SJCRH30 (cell line): Measurements from ENCODE around the gene DRC1. TPM values are rescaled to one million over a fixed set of nuclear protein-coding genes. Genes with fewer than 3 reads are reported as not detected.

Experiments
- DNase-seq, 2 experiments: peaks; one replicate each; pipeline ENCODE4 v3.0.0-alpha.2; 2015 to 2020
- H3K27ac ChIP-seq: fragments of 250-450 bp; sonication (Bioruptor Pico); 2 replicates; pipeline ENCODE4 v1.5.1; 2020; ENCODE audit warnings: mild to moderate bottlenecking, moderate library complexity
- H3K27me3 ChIP-seq: fragments of 250-450 bp; sonication (Bioruptor Pico); 2 replicates; pipeline ENCODE4 v1.5.1; 2020; ENCODE audit warnings: mild to moderate bottlenecking, moderate library complexity
- H3K36me3 ChIP-seq: fragments of 250-450 bp; sonication (Bioruptor Pico); 2 replicates; pipeline ENCODE4 v1.5.1; 2020; ENCODE audit warnings: mild to moderate bottlenecking, moderate library complexity
- H3K4me1 ChIP-seq: fragments of 250-450 bp; sonication (Bioruptor Pico); 2 replicates; pipeline ENCODE4 v1.5.1; 2020; ENCODE audit warnings: mild to moderate bottlenecking, moderate library complexity
- H3K4me3 ChIP-seq: fragments of 250-450 bp; sonication (Bioruptor Pico); 2 replicates; pipeline ENCODE4 v1.5.1; 2020; ENCODE audit warnings: mild to moderate bottlenecking, moderate library complexity
- H3K9me3 ChIP-seq: fragments of 250-450 bp; sonication (Bioruptor Pico); replicated peaks from 2 replicates; pipeline ENCODE4 v1.5.1; 2020; ENCODE audit warnings: mild to moderate bottlenecking, moderate library complexity
- total RNA-seq: library from RNA; depleted of rRNA; stranded (reverse); fragments of >200 nt; shearing (Covaris generic); gene quantifications from 2 replicates; pipeline ENCODE4 v1.2.3, GENCODE V29; 2014

DRC1 gene
- total RNA-seq, 1 experiment from 2014 or later = 0.24 TPM

DNA sequence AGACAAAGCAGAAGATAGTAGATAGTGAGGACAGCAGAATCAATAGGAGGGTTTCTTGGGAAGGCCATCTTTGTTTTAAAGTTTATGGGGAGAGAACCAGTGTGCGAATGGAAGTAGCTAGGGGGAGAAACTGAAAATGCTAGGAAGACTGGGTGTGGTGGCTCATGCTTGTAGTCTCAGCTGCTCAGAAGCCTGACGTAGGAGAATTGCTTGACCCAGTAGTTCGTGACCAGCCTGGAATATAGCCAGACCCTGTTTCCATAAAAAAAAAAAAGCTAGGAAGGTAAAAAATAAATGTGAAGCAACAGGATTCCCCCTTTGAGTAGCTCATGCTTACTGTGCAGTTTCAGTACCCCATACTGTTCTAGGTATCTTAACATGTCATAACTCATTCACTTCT, 19.2 kb upstream of the DRC1 start:
- no peaks in the 10 kb centered on the region for H3K27me3 ChIP-seq
- no peaks in the 10 kb centered on the region for H3K4me1 ChIP-seq
- no peak for DNase-seq
- H3K27ac ChIP-seq = no peak overlapping the region
- H3K9me3 ChIP-seq = no peaks in the 10 kb centered on the region
- no peak overlapping the region for H3K4me3 ChIP-seq
- peaks cover 67% of the 10 kb centered on the region for H3K36me3 ChIP-seq

DNA sequence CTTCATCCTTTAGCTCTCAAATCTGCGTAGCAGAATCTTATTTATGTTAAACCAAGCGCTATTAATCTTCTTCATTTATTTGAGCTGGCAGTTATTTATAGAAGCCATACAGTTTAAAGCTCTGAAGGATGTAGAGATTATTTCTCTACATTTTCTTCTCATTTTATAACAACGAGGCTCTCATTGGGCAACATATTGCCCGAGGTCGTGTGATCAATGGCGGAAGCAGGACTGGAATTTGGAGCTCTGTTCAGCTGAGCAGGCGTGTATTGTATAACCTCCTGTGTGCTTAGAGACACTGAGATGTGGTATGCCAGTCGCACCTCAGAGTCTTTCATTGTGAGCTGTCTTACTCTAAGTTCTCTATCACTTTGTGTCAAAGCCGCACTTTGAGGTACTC, 17.5 kb upstream of the DRC1 start:
- H3K27ac ChIP-seq = no peak overlapping the region
- H3K36me3 ChIP-seq = peaks cover 72% of the 10 kb centered on the region
- DNase-seq = no peak
- no peaks in the 10 kb centered on the region for H3K9me3 ChIP-seq
- no peaks in the 10 kb centered on the region for H3K4me1 ChIP-seq
- no peak overlapping the region for H3K4me3 ChIP-seq
- no peaks in the 10 kb centered on the region for H3K27me3 ChIP-seq

DNA sequence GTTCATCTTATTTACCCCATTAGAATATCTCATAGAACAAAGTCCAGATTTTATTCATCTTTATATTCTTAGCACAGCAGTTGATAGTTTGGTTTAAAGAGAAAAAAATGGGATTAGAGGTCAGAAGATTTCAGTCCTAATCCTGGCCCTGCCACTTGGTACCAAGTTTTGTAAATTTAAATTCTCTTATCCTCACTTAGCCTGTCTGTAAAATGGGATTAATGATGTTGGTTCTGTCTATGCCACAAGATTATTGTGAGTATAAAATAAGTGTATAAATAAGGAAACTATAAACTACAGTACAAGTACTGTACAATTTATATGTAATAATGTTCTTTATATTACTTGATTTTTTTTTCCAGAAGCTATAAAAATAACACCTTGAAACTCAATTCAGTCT, 17.1 kb upstream of the DRC1 start:
- no peaks in the 10 kb centered on the region for H3K27me3 ChIP-seq
- no peak overlapping the region for H3K4me3 ChIP-seq
- no peak overlapping the region for H3K27ac ChIP-seq
- no peaks in the 10 kb centered on the region for H3K4me1 ChIP-seq
- H3K36me3 ChIP-seq = peaks cover 76% of the 10 kb centered on the region
- no peaks in the 10 kb centered on the region for H3K9me3 ChIP-seq
- no peak for DNase-seq

DNA sequence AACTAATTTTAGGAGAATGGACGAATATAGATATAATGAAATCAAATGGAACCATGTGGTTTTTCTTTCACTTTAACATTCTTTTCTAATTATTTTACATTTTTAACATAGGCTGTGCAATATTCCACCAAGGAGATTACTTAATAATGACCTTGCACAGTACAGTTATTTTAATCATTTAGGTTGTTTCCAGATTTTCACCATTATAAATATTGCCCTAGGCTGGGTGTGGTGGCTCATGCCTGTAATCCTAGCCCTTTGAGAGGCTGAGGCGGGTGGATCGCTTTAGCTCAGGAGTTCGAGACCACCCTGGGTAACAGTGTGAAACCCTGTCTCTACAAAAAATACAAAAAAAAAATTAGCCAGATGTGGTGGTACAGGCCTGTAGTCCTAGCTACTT, 14.5 kb upstream of the DRC1 start:
- H3K9me3 ChIP-seq = no peaks in the 10 kb centered on the region
- peaks cover 67% of the 10 kb centered on the region for H3K36me3 ChIP-seq
- H3K4me1 ChIP-seq = no peaks in the 10 kb centered on the region
- H3K27ac ChIP-seq = no peak overlapping the region
- no peaks in the 10 kb centered on the region for H3K27me3 ChIP-seq
- H3K4me3 ChIP-seq = no peak overlapping the region
- DNase-seq = no peak

DNA sequence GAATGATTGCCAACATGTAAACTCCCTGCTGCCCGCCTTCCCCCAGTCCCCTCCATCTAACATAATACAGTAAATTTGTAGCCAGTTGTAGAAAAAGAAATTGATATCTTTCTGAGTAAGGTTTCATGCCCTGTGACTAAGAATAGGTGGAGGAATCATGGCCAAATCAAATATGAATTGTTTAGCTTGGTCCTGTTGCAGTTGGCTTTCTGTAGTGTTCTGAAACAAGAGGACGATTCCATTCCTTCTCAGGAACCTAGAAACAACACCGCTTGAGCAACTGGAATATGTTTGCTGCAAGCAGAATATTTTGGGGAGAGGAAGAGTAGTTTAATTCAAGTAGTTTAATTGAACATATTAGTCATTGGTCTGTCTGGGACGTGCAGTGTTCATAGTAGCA, 7.0 kb upstream of the DRC1 start:
- no peaks in the 10 kb centered on the region for H3K9me3 ChIP-seq
- H3K4me1 ChIP-seq = no peaks in the 10 kb centered on the region
- DNase-seq = no peak
- H3K27ac ChIP-seq = no peak overlapping the region
- peaks cover 11% of the 10 kb centered on the region for H3K36me3 ChIP-seq
- no peaks in the 10 kb centered on the region for H3K27me3 ChIP-seq
- no peak overlapping the region for H3K4me3 ChIP-seq

DNA sequence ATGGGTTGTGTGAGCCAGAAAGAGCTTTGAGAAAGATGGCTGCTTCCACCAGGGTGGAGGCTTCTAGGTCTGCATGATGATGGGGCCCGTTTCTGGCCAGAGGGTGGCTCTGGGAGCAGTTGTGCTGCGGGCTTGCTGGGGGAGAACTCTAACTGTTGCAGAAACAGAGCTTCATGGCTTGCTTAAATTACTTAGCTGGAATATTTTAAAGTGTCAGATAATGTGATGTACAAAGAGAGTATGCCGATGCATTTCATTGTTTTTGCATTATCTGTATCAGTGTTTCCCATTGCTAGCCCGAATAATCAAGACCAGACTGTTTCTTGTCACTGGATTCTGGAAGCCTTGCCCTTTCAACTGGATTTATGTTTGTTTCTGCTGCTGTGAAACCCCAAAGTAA, 6.3 kb upstream of the DRC1 start:
- Histone ChIP-seq H3K36me3 (peaks cover 7% of the 10 kb centered on the region), H3K4me3 (no peak overlapping the region), H3K27me3 (no peaks in the 10 kb centered on the region), H3K27ac (no peak overlapping the region), H3K9me3 (no peaks in the 10 kb centered on the region), H3K4me1 (no peaks in the 10 kb centered on the region)
- no peak for DNase-seq

DNA sequence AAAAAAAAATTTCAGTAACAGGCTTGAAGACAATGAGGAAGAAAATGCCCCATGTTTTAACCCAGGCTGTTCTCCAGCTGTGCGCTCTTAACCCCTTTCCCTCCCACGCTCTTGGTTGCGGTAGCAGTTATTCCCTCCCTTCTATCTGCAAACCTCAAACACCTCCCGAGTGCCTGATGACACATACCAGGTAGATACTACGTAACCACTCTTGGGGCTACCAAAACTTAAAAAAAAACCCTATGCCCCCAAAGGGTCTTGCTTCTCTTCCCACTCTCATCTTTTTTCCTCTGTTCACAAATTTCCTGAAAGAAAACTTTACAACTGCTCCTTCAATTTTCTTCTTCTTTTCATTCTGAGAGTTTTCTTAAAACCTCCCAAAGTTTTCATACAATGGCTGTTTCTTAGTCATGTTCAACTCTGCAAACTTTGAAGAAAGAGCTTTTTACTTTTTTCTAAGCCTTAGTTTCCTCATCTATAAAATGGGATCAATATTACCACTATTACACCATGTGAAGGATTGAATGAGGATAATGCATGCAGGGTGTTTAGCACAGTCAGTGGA, 4.9 kb upstream of the DRC1 start:
- Histone ChIP-seq H3K9me3 (no peaks in the 10 kb centered on the region), H3K36me3 (peaks cover 3% of the 10 kb centered on the region; the same call in 1 of the 2 replicates), H3K27me3 (no peaks in the 10 kb centered on the region), H3K4me3 (no peak overlapping the region), H3K4me1 (no peaks in the 10 kb centered on the region), H3K27ac (no peak overlapping the region)
- DNase-seq = no peak

DNA sequence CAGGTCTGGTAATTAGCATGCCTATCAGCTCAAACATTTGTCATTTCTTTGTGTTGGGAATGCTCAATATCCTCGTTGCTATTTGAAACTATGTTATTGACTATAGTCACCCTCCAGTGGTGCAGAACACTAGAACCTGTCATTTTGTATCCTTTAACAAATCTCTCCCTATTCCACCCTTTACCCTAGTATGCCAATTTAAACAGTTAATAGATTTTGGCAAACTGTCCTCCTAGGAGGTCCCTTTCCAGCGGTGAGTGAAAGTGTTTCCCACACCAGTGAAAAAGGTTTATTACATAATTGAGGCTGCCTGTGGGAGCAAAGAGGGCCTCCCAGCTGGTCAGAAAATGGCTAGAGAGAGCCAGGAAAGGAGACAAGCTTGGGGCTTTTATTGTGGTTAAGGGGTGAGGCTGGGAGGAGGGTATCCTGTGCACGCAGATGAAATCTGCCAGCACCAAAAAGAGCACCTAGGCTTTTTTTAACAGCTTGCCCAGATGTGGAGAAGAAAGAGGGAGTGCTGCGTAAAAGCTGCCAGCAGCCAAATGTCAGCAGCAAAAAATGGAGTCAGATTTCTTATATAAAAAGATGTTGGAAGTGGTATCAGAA, 1.8 kb upstream of the DRC1 start:
- Histone ChIP-seq H3K9me3 (no peaks in the 10 kb centered on the region), H3K27me3 (no peaks in the 10 kb centered on the region), H3K27ac (no peak overlapping the region), H3K36me3 (no peaks in the 10 kb centered on the region; the same call in 1 of the 2 replicates), H3K4me3 (no peak overlapping the region), H3K4me1 (no peaks in the 10 kb centered on the region)
- no peak for DNase-seq

DNA sequence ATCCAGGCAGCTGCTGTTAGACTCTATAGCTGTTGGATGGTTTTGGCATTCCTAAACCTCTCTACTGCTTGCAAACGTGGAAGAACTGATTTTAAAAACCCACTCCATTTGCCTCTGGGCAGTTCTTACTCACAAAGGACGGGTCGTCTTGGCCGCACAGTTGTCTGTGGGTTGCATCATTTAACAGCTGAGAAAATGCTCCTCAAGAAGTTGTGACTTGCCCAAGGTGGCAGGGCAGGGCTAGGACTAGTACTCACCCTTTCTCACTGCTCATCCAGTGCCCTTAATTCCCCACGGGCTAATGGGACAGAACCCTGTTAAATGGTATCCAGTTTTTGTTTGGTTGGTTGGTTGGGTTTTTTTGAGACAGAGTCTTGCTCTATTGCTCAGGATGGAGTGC, 997 bp upstream of the DRC1 start:
- H3K36me3 ChIP-seq = no peaks in the 10 kb centered on the region
- no peak overlapping the region for H3K4me3 ChIP-seq
- no peaks in the 10 kb centered on the region for H3K9me3 ChIP-seq
- H3K27ac ChIP-seq = no peak overlapping the region
- H3K4me1 ChIP-seq = no peaks in the 10 kb centered on the region
- no peaks in the 10 kb centered on the region for H3K27me3 ChIP-seq
- DNase-seq = no peak

DNA sequence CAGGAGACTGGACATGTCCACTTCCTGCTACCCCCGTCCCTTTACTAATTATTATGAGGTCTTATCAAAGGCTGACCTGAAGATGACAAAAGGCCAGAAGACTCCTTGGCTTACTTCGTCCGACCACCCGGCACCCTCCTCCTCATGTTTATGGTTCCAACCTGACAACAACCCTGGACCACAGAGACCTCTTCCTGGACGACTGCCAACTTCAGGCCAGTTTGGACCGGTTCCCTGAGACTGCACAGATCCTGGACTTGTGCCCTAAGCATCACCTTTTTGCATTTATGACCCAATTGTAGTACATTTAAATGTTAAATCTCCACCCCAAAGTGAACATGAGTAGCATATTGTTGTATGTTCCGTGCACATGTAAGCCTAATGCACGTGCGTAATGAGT, 5.8 kb downstream of the DRC1 start:
- H3K4me1 ChIP-seq = no peaks in the 10 kb centered on the region
- H3K9me3 ChIP-seq = no peaks in the 10 kb centered on the region
- no peaks in the 10 kb centered on the region for H3K36me3 ChIP-seq
- no peak for DNase-seq
- H3K27ac ChIP-seq = no peak overlapping the region
- H3K27me3 ChIP-seq = no peaks in the 10 kb centered on the region; the same call in 1 of the 2 replicates
- no peak overlapping the region for H3K4me3 ChIP-seq

DNA sequence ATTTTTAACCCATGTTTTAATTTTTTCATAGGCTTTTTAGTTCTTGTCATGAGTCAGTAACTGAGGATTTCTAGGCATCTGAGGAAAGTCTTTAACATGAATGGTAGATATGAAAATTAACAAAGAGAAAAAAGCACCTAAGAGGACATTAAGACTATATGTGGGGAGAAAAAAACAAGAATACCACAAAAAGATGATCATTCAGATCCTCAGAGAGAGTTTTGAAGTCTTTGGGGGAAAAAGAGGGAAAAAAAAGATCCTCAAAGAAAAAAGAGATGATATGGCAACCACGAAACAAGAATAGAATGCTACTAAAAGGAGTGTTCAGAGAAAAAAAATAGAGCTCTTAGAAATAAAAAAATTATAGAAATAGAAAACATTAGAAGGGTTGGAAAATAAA, 8.1 kb downstream of the DRC1 start:
- Histone ChIP-seq H3K36me3 (no peaks in the 10 kb centered on the region), H3K27me3 (no peaks in the 10 kb centered on the region; the same call in none of the 2 replicates), H3K4me3 (no peak overlapping the region), H3K27ac (no peak overlapping the region), H3K4me1 (no peaks in the 10 kb centered on the region), H3K9me3 (no peaks in the 10 kb centered on the region)
- no peak for DNase-seq

DNA sequence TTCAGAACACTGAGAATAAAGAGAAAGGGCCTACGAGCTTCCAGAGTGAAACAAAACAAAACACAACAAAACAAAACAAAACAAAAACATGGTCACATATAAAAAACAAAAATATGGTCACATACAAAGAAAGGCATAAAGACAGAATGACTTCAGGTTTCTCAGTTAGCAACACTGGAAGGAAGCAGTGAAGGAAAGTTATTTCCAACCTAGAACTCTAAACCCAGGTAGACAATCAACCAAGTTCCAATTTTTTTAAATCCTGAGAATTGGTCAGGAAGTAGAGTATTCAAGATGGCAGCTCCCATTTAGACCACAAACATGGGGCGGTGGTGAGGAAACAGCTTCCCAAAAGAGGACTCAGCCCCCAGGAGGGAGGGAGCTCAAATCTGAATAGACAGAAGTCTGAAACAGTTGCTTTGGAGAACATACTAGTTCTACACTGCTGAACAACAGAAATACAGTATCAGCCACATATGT, 9.1 kb downstream of the DRC1 start:
- no peak for DNase-seq
- H3K4me1 ChIP-seq = no peaks in the 10 kb centered on the region
- H3K27ac ChIP-seq = no peak overlapping the region
- H3K36me3 ChIP-seq = no peaks in the 10 kb centered on the region
- H3K9me3 ChIP-seq = no peaks in the 10 kb centered on the region
- no peak overlapping the region for H3K4me3 ChIP-seq
- H3K27me3 ChIP-seq = no peaks in the 10 kb centered on the region; the same call in none of the 2 replicates

DNA sequence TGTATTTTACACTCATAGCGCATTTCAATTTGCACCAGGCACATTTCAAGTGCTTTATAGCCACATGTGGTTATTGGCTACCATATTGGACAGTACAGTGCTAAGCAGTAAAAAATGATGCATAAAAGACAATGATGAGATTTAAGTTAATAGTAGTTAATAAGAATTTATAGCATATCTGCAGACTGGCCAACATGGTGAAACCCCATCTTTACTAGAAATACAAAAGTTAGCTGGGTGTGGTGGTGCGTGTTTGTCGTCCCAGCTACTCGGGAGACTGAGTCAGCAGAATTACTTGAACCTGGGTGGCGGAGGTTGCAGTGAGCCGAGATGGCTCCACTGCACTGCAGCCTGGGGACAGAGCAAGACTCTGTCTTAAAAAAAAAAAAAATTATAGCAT, 9.7 kb downstream of the DRC1 start:
- no peak overlapping the region for H3K27ac ChIP-seq
- DNase-seq = no peak
- H3K4me3 ChIP-seq = no peak overlapping the region
- H3K36me3 ChIP-seq = no peaks in the 10 kb centered on the region
- no peaks in the 10 kb centered on the region; the same call in none of the 2 replicates for H3K27me3 ChIP-seq
- H3K4me1 ChIP-seq = no peaks in the 10 kb centered on the region
- H3K9me3 ChIP-seq = no peaks in the 10 kb centered on the region

DNA sequence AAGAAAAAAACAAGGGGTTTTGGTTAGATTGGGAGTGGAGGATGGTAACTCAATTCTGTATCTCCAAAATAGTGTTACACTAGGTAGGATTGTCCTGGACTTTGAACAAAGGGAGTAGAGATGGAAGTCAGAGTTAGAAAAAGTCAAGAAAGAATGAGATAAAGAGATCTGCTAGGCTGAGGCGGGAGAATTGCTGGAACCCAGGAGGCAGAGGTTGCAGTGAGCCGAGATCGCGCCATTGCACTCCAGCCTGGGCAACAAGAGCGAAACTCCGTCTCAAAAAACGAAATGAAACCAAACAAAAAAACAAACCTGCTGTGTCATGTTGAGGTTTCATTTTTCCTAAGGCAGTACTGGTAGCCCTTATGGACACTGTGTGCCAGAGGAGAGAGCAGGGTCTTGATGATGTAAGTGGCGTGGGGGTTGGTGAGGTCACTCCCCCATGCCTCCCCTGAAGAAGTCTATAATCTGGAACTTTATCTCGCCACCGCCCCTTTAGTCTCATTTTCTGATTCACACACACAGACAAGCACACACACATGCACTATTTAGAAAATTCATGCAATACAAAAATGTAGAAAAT, 10.5 kb downstream of the DRC1 start:
- Histone ChIP-seq H3K27ac (no peak overlapping the region), H3K36me3 (no peaks in the 10 kb centered on the region), H3K4me1 (no peaks in the 10 kb centered on the region), H3K9me3 (no peaks in the 10 kb centered on the region), H3K4me3 (no peak overlapping the region), H3K27me3 (no peaks in the 10 kb centered on the region; the same call in none of the 2 replicates)
- no peak for DNase-seq

DNA sequence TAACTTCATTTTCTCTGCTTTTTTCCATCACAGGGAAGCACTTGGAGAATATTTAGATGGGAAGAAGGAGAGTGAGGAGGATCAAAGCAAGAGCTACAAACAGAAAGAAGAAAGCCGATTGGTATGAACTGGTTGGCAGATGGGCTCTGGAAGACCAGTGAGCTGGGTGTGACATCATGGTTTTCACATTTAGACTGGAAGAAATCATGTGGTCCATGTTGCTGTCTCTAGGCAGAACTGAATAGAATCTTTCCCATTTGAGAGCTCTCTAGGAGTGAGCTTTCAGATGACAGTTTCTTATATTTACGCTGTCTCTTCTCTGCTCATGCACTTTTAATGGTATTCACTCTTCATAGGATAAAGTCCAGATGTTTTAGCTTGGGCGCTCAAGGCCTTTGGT, 12.6 kb downstream of the DRC1 start:
- H3K4me1 ChIP-seq = no peaks in the 10 kb centered on the region
- no peaks in the 10 kb centered on the region for H3K9me3 ChIP-seq
- H3K27me3 ChIP-seq = no peaks in the 10 kb centered on the region; the same call in 1 of the 2 replicates
- no peak overlapping the region for H3K27ac ChIP-seq
- no peak for DNase-seq
- H3K4me3 ChIP-seq = no peak overlapping the region
- H3K36me3 ChIP-seq = no peaks in the 10 kb centered on the region

DNA sequence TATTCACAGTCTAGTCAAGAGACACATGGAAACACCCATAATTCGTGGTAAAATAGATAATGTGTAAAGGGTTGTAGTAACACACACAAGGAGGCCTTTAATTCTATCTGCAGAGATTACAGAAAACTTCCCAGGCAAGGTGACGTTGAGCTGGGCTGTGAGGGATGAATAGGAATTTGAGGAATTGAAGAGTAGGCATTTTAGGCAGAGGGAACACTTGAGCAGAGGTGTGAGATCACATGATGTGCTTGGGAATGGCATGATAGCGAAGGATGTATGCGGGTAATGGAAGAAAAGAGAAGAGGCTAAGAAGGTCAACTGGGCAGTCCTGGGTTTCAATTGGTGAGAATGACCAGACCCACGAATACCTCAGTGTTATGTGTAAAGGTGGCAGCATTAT, 20.2 kb downstream of the DRC1 start:
- DNase-seq = no peak
- Histone ChIP-seq H3K27me3 (no peaks in the 10 kb centered on the region), H3K27ac (no peak overlapping the region), H3K4me1 (no peaks in the 10 kb centered on the region), H3K9me3 (no peaks in the 10 kb centered on the region), H3K4me3 (no peak overlapping the region), H3K36me3 (no peaks in the 10 kb centered on the region)
